HG02759 (cell line): ENCODE data around the gene CRADD.

Experiments used
- ATAC-seq: cut with Tn5 transposase; IDR thresholded peaks from one replicate; pipeline ENCODE4 v1.9.1; 2021; ENCODE audit warnings: mild to moderate bottlenecking, moderate library complexity; ENCODE audit not compliant: unreplicated experiment

Gene CRADD

DNA sequence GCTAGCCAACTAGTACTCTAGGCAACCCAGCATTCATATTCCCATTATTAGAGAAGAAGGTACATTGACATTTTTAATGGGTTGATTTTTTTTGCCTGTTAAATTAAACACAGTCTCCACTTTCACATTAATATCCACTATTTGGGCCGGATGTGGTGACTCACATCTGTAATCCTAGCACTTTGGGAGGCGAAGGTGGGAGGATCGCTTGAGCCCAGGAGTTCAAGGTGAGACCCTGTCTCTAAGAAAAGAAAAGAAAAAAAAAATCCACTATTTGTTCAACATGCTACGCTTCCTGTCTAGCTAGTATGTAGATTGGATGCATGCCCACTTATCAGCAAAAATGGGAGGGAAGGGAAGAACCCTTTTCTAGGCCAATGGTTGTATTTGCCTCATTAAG lies 7.1 kb upstream of the CRADD start:
- no peak for ATAC-seq

DNA sequence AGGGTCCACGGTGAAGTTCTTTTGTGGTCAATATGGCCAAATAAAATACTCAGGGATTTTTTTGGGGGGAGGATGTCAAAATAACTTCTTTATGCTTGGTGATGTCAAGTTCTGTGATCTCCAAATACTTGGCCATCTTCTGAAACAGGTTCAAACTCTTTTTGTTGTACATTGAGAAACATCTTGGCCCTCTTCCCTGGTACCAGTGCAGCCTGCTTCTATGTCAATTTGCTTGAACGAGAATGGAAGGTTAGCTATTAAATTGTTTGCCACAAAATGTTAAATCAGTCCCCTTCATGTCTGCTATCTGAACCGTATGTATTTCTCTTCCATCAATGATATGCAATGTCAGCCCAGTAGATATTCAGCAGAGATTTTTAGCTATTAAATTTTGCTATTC lies 6.1 kb upstream of the CRADD start:
- ATAC-seq, result no peak

GRCh38 chr12:93673084-93673483 lies 4.1 kb upstream of the CRADD start:
- no peak for ATAC-seq

DNA sequence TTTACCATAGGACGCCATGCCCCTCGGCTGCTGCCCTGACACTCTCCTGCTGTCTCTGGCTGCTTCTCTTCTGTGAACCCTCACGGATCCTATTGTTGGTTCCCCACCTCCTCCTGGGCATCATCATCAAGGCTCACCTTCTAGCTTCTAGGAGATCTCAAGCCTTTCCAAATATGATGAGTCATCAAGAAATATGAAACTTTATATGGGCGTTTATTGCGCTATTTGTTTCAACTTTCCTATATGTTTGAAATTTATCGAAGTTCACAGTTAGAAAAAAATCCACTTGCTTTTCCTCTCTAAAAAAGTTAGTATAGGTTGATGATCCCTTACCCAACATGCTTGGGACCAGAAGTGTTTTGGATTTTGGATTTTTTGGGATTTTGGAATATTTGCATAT lies 2.8 kb upstream of the CRADD start:
- no peak for ATAC-seq

DNA sequence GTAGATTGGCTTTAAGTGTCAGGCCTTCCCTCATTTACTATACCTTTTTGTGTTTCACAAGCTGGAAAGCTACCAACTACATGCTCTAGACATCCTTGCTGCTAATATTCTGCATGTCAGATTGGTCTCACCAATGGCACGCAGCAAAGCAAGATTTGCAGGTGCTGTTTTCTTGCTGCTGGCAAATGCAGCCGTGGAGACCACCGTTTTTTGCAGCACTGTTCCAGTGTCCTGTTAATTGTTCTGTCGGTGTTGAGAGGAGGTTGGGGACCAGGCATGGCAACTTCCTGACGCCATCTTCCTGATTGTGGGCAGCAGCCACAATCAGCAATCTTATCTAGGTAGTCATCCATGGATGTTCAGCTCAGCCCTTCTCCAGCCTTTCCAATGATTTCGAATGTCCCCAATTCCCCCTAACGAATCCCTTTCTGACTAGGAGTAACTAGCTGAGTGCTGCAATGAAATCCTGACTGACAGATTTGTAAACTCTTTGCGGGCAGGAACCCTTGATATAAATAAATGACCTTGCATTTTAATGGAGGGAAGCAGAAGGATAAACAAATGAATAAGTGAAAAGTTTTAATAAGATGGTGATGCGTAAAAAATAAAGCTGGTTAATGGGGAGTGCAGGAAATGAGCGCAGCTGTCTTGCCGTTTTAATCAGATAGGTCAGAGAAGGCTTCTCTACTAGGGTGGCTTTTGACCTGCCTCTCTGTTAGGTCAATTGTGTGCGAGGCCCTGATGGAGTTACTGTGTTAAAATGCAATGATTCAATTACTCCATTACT lies 574 bp upstream of the CRADD start:
- no peak for ATAC-seq

- ATAC-seq, result no peak
Observed at GRCh38 chr12:93678779-93679178, 1.6 kb downstream of the CRADD start.

- no peak for ATAC-seq
Observed at GRCh38 chr12:93679308-93679925, 2.2 kb downstream of the CRADD start.

- ATAC-seq, result no peak
Observed at GRCh38 chr12:93680006-93680405, 2.8 kb downstream of the CRADD start.

GRCh38 chr12:93682846-93683261 lies 5.7 kb downstream of the CRADD start:
- ATAC-seq, result no peak

DNA sequence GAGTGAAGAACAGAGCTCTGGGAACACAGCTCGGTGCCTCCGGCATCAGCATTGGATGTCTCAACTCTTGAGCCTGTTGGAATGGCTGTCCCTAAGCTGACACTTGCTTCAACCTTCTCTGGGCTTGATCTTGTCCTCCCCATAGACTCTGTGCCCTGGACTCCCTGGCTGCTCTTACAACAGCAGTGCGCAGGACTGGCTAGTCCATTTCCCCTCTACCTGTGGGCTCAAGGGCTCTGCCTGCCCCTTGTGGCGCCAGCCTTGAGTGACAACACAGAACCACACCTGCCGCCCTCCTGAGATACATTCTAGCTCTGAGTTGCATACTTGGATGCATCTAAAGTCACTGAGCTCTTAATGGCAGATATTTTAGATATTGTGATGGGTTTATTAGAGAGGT lies 6.2 kb downstream of the CRADD start:
- no peak for ATAC-seq

DNA sequence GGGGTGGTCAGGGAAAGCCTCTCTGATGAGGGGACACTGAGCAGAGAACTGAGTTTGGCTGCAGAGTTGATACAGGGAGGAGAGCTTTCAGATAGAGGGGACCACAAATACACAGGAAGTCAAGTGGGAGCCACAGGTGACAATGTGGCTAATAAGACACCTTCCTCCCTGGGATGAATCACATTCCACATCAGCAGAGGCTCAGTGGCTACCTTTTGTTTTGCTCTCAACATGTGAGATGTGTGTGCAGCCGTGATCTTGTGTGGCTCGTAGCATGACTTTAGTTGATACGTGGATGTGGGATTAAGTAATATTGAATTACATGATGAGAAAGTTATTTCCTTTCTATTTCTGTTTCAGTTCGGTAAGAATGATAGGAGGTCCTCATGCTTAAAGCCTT lies 7.5 kb downstream of the CRADD start:
- no peak for ATAC-seq

DNA sequence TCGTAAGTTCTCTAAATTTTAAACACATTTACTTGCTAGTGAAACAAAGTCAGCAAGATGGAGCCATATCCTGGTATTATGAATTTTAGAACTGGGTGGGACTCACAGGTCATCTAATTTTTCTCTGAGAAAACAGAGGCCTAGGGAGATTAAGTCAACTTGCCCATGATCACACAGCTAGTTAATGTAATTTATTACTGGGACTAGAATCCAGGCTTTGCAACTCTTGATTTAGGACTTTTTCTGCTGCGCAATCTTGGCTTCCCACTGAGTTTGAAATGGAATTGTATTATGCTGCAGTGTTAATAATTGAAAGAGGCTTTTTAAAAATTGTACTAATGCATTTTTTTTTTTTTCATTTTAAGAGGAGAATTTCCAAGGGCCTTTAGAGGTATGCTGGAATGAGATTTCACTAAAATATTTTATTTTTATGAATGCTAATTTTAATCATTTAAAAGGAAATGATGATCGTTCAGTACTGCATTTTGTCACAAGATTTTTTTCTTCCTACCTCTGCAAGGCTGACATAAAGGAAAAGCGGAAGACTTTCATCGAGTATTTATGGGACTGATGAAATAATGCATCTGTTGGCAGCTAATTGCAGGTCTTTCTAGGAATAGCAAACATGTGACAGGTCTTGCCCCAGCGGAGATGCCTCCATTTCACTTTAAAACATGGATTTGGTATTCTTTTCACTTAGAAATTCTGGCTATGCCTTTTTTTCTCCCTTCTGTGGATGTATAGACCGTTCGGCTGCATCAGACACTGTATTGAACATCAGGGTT lies 9.6 kb downstream of the CRADD start:
- ATAC-seq, result no peak

DNA sequence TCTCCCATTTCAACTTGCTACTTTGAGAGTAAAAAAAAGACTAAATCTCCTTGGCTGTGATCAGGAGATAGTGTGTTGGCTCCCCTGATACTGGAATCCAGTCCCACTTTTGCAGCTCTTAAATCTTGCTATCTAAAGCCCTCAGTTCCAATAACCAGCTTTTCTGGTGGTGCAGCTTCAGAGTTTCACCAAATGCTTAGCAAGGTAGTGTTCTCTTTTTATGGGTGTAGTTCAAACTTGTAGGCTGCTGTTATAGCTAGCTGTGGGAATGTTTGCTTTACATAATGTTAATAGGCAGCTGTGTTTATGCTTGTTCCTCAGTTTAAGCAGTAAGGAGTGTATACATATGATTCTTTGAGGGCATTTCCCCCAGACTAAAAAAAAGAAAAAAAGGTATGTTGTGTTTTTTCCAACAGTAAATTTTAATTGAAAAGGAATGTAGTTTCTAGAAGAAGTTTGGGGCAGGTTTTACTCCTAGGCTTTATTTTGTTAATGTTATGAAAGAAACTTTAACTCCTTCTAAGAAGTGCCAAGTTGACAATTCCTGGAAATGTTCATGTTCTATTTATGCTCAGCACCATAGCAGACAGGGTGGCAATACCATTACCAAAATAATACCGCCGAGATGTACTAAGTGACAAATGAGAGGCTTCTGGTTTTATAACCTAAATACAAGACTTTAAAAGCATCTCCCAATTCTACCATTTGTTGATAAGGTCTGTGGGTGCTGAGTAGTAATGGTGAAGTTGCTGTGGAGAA lies 12.1 kb downstream of the CRADD start:
- no peak for ATAC-seq

DNA sequence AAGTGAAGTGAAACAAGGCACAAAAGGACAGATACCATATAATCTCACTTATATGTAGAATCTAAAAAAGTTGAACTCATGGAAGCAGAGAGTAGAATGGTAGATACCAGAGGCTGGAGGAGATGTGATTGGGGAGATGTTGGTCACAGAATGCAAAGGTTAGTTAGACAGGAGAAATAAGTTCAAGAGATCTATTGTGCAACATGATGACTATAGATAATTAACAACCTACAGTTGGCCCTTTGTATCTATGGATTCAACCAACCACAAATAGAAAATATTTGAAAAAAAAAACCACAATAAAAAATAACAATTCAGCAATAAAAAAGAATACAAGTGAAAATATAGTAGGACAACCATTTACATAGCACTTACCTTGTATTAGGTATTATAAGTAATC lies 19.3 kb downstream of the CRADD start:
- no peak for ATAC-seq

DNA sequence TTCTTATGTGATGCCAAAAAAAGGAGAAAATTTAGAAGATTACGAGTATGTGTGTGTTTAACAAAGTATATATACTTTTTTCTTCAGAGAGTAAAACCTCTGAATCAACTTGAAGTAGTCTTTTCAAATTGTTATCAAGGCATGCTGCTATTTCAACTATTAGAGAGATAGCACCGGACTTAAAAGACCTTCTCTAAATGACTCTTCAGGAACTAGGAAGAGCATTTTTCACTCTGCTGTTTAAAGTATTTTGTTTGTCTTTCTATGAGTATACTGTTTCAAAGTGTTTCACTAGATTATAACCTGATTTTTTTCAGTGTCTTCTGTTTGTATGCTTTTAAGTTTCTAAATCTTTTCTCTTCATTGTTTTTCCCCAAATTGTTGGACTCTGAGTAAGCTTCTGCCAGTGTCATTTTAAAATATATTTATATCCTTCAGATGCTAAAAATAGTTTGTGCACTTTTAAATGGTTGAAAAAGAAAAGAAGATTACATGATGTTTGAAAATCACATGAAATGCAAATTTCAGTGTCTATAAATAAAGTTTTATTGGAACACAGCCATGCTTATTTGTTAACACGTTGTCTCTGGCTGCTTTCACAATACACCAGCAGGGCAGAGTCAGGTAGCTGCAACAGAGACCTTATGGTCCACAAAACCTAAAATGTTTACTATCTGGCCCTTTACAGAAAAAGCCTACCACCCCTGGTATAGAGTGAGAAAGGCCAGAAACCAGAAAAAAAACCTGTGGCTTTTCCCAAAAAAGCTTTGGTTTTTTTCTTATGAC lies 21.3 kb downstream of the CRADD start:
- no peak for ATAC-seq

DNA sequence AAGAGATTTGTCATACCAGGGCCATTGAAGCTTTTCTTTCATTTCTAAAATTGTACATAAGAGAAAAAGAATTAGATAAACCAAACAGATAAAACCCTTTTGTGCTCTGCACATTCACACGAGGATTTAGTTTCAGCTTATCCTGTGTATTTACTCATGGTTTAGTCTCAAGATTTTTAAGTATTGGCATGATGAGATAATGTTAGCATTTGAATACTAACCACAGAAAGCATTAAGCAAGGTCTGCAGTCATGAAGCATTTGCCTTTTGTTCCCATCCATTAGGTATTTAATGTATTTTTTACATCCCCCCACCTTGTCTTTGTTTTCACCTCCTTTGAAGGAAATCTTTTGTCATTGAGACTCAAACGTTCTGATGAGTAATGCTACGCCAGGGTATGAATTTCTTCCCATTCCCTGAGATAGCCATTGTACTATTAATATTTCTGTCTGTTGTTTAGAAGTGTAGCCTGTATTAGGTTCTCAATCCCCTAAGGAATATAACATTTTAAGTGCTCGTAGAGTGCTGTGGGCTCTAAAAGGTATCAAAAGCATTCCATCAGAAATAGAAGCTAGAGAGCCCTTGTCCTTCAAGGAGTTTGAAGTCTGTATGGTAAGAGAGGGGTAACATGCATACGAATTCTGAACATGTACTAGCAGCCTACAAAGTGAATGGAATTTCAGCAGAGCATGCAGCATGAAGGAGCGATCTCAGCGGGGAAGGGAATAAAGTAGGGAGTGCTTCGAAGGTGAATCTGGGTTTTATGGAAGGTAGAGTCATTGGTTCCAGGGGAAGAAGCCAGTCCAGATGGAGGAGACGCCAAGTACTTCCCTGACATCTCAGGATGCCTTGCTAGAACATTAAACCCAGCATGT lies 22.3 kb downstream of the CRADD start:
- ATAC-seq, result no peak

- no peak for ATAC-seq
Observed at GRCh38 chr12:93702707-93703315, 25.6 kb downstream of the CRADD start.

GRCh38 chr12:93704122-93704521 lies 26.9 kb downstream of the CRADD start:
- ATAC-seq, result no peak

DNA sequence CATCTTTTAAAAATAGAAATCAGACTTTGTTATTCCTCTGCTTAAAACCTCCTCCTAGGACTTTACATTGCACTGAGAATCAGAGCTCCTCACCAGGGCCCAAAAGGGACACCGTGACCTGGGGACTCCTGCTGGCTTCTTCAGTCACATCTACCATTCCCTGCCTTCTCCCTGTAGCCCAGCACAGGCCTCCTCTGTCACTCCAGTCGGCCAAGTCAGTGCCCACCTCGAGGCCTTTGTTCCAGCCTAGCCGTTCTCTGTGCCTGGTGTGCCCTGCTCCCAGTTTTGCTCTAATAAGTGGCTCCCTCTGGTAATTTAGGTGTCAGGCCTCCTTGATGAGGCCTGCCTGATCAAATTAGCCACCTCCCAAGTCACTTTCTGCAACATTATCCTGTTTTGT lies 27.4 kb downstream of the CRADD start:
- ATAC-seq, result no peak
